ENCODE measurements around the gene TLCD3A.
"Not testable (repeated sequence)": the region's sequence is repeated elsewhere in the genome, so short reads cannot be mapped to it uniquely, and the experiment has no call there.

TLCD3A gene

DNA sequence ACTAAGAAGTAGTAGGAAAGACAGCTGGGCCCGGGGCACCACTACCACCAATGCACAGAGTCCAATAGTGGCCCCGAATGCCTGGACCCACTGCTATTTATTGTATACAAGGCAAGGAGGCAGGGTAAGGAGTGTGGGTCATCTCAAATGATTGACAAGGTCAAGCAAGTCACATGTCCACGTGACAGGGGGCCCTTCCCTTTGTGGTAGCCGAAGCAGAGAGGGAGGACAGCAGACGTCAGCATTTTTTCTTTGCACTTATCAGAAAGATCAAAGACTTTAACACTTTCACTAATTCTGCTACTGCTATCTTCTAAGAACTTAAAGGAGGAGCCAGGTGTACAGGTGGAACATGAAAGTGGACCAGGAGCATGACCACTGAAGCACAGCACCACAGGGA, 24.3 kb upstream of the TLCD3A start:
- DNase-seq: no peak

GRCh38 chr17:718075-718474, 14.3 kb upstream of the TLCD3A start:
- DNase-seq: no peak

DNA sequence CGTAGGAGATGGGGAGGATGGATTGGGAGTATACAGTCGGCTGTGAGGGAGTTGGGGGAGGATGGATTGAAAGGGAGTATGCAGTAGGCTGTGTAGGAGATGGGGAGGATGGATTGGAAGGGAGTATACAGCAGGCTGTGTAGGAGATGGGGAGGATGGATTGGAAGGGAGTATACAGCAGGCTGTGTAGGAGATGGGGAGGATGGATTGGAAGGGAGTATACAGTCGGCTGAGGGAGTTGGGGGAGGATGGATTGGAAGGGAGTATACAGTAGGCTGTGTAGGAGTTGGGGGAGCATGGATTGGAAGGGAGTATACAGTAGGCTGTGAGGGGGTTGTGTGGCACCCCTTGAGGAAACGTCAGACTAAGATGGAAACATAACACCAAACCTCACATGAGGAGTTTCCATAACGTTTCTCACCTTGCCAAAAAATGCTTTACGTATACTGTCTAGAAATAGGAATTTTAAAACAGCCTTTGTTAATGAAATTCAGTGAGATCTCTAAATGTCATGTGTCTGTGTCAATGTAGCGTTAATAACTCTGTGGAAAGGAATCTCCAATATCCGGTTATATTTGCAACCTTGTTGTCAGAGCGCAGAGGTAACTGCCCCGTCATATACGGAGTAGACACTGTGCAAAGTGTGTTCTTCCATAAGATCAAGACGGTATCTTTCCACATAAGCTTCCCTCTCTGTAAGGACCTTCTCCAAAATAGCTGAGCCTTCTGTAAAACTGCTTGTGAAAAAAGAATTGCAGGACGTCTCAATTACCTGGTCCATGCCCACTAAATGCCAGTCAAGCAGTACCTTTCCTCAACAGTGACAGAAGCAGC, 11.5 kb upstream of the TLCD3A start:
- DNase-seq: no peak

DNA sequence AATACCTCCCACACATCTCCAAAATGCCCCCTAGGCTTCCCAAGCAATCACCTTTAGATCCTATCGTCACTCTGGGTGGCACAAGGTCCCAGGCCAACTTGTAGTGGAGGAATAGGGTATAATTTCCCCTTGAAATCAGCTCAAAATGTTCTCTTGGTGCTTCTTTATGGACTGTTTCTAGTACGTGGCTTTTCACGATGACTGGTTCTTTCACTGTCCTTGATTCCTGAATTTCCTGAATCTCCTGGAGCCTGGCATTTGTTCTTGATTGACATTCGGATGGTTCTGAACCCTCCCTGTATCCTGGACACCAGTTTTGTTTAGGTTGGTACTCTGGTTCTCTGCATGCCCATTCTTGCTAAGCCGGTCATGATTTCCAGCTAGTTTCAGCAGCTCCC, 10.9 kb upstream of the TLCD3A start:
- peak in 1 of 2 experiments; percentile 16 for DNase-seq

GRCh38 chr17:725084-725483, 7.3 kb upstream of the TLCD3A start:
- DNase-seq: no peak

- DNase-seq: no peak
Observed at GRCh38 chr17:725746-726145, 6.7 kb upstream of the TLCD3A start.

GRCh38 chr17:726271-726919, 6.0 kb upstream of the TLCD3A start:
- no peak for DNase-seq

DNA sequence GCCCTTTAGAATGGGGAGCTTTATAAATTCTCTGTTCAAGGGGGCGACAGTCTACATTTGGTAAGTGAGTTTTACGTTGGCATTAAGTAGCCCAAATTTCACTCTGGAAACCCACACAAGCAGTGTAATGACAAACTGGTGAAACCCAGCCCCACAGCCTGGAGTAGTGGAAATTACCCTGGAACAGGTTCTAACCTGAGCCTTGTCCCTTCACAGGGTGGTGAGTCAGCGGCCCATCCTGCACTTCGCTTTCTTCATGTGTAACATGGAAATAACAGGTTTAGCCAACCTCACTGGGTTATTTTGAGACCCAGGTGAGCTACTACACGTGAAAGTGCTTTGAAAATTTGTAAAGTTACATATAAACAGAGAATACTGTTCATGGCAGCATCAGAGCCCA, 3.5 kb upstream of the TLCD3A start:
- no peak for DNase-seq

DNA sequence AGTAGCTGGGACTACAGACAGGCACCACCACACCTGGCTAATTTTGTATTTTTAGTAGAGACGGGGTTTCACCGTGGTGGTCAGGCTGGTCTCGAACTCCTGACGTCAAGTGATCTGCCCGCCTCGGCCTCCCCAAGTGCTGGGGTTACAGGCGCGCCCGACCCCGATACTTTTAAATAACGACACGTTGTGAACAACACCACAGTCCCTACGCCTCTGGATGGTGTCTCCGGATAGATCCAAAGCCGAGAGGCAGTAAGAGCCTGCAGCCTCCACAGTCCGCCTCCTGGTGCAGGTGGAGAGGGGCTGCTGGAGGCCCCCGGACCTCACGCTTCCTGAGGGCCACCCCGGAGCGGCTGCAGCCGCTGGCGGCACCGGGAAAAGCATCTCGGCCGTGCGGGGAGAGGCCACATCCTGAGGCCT, 741 bp upstream of the TLCD3A start:
- no peak for DNase-seq

- no peak for DNase-seq
Observed at GRCh38 chr17:732902-733720, 715 bp downstream of the TLCD3A start.

DNA sequence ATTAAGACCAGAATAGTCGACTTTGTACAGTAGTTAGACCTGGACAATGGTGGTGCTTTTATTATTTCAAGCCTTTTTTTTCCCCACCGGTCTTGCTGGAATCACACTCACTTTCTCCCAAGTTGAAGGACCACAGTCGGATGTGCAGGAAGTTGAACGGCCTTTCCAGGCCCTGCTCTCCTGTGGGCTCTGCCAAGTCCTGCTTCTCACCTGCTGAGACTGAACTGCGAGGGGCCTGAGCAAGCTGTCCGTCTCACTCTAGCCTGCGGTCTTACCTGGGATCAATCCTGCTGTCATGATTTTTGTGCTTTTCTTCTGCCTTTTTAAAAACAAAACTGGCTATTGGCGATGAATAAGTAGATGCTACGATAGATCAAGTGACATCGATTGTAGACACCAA, 1.3 kb downstream of the TLCD3A start:
- DNase-seq: no peak

DNA sequence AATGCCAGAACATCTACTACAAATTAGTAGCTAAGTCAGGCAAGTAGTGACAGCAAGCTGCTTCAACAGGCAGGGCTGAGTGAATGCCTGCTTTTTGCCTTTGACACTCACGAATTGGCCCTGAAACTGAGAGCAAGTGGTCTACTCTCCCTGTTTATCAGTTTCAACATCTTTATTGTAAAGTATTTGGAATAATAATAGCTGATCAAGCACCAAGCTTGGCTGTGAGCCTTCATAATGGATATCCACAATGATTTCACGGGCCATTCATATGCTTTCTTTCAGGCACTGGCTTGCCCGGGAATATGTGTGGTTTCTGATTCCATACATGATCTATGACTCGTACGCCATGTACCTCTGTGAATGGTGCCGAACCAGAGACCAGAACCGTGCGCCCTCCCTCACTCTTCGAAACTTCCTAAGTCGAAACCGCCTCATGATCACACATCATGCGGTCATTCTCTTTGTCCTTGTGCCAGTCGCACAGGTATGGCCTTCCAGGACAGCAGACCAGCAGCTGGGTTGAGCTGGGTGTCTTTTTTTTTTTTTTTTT, 5.2 kb downstream of the TLCD3A start:
- DNase-seq: no peak

- no peak for DNase-seq
Observed at GRCh38 chr17:740240-741017, 8.0 kb downstream of the TLCD3A start.

- DNase-seq: no peak
Observed at GRCh38 chr17:742147-742793, 9.9 kb downstream of the TLCD3A start.

GRCh38 chr17:743139-743538, 10.7 kb downstream of the TLCD3A start:
- no peak for DNase-seq

DNA sequence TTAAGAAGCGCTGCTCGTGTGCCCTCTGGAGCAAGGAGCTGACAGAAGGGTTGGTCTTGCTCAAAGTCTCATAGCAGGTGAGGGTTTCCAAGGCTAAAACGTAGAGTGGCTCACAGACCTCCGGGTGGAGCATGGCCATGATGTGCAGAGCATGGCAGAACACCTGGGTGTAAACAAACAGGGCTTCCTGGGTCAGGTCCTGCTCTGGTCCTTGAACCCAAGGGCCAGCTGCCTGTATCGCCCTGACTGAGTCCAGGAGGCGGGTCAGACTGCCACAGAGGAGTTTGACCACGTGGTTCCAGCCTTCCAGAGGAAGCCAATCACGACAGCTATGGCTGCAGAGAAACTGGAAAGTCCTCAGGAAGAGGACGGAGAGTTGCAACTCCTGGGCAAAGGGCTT, 12.5 kb downstream of the TLCD3A start:
- DNase-seq: no peak

DNA sequence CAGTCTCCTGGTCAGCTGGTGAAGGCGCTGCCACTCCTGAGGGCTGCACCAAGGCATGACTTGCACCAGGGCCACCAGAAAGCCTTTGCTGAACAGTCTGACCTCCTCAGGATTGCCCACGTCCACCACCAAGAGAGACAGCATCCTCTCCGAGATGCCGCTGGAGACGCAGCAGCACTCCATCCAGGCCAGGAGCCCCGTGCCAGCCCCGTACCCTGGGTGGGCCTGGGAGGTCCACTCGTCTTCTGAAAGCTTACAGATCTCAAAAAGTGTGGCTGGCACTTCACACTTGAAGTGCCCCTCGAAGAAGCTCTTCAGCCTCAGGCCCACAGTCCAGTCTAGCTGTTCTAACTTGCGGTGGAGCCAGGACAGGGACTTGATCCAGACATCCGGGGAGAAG, 13.0 kb downstream of the TLCD3A start:
- DNase-seq: no peak

- no peak for DNase-seq
Observed at GRCh38 chr17:746181-746580, 13.8 kb downstream of the TLCD3A start.

DNA sequence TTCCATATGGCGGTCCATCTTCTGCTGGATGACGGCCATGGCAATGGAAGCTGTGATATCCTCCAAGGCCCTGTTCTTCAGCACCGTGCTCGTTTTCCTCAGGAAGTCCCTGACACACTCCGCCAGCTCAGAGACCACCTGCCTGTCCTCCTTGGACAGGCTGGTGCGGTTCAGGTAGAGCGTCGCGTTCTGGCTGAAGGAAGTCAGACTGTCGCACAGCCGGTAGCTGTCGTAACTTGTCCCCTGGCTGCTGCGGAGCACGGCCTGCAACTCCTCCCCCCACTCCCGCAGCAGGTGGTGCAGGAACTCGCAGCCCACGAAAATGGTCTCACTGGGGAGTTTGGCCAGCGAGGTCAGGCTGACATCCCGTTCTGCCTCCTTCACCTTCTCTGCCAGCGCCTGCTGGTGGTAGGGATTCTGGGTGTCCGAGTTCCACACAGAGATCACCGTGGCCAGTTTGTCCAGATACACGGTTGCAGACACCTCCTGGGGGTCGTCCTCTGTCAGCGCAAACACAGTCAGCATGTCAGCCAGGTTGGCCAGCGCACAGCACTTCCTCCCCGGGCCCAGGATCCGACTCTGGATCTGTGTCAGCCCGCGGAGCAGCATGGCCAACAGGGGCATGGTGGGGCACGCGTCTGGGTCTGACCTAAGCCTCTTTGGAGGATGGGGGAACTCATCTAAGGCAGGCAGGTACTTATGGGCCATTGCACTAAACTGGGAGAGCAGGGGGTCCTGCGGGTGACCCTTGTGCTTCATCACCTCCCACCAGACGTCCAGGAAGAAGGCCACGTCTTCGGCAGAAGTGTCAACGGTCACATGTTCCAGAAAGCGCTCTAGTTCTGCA, 14.6 kb downstream of the TLCD3A start:
- no peak for DNase-seq

GRCh38 chr17:748604-749003, 16.2 kb downstream of the TLCD3A start:
- not testable (repeated sequence) for DNase-seq

DNA sequence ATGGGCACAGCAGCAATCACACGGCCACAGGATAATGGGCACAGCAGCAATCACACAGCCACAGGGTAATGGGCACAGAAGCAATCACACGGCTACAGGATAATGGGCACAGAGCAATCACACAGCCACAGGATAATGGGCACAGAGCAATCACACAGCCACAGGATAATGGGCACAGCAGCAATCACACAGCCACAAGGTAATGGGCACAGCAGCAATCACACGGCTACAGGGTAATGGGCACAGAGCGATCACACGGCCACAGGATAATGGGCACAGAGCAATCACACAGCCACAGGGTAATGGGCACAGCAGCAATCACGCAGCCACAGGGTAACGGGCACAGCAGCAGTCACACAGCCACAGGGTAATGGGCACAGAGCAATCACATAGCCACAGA, 17.0 kb downstream of the TLCD3A start:
- not testable (repeated sequence) for DNase-seq
